ENCODE measurements around the gene UNC119.

The UNC119 gene

GRCh38 chr17:28534740-28535375 lies 17.6 kb downstream of the UNC119 start:
- DNase-seq (ENCODE audit: low read depth in 2 of 2) = no peak
- no peak for TF ChIP-seq CTCF (IDR thresholded peaks at IDR 0.05; ENCODE audit: low read depth, low read length)
- H3K4me3 ChIP-seq (replicated peaks in 1 of 2; ENCODE audit: low read depth in 2 of 2, low read length in 2 of 2) = no peak overlapping the region

GRCh38 chr17:28533091-28533807 lies 19.2 kb downstream of the UNC119 start:
- DNase-seq (ENCODE audit: low read depth in 2 of 2) = no peak
- H3K4me3 ChIP-seq (replicated peaks in 1 of 2; ENCODE audit: low read depth in 2 of 2, low read length in 2 of 2) = no peak overlapping the region
- TF ChIP-seq CTCF (IDR thresholded peaks at IDR 0.05; ENCODE audit: low read depth, low read length) = no peak

- DNase-seq (ENCODE audit: low read depth in 2 of 2) = no peak
- H3K4me3 ChIP-seq (replicated peaks in 1 of 2; ENCODE audit: low read depth in 2 of 2, low read length in 2 of 2) = no peak overlapping the region
- TF ChIP-seq CTCF (IDR thresholded peaks at IDR 0.05; ENCODE audit: low read depth, low read length) = no peak
Measured at GRCh38 chr17:28532050-28532960, 20.1 kb downstream of the UNC119 start.

GRCh38 chr17:28530926-28531325 lies 21.5 kb downstream of the UNC119 start:
- TF ChIP-seq CTCF (IDR thresholded peaks at IDR 0.05; ENCODE audit: low read depth, low read length) = no peak
- no peak overlapping the region for H3K4me3 ChIP-seq (replicated peaks in 1 of 2; ENCODE audit: low read depth in 2 of 2, low read length in 2 of 2)
- no peak for DNase-seq (ENCODE audit: low read depth in 2 of 2)

GRCh38 chr17:28530250-28530649 lies 22.2 kb downstream of the UNC119 start:
- TF ChIP-seq CTCF (IDR thresholded peaks at IDR 0.05; ENCODE audit: low read depth, low read length) = no peak
- DNase-seq (ENCODE audit: low read depth in 2 of 2) = no peak
- no peak overlapping the region for H3K4me3 ChIP-seq (replicated peaks in 1 of 2; ENCODE audit: low read depth in 2 of 2, low read length in 2 of 2)

GRCh38 chr17:28529013-28529400 lies 23.4 kb downstream of the UNC119 start:
- H3K4me3 ChIP-seq (replicated peaks in 1 of 2; ENCODE audit: low read depth in 2 of 2, low read length in 2 of 2) = no peak overlapping the region
- DNase-seq (ENCODE audit: low read depth in 2 of 2) = no peak
- TF ChIP-seq CTCF (IDR thresholded peaks at IDR 0.05; ENCODE audit: low read depth, low read length) = no peak
